Testis (tissue), 3 donors: ENCODE results near the gene VPREB1. TPM values are rescaled to one million over a fixed set of nuclear protein-coding genes. Genes with fewer than 3 reads are reported as not detected.

ENCODE experiments used
- DNase-seq: peaks from one replicate; pipeline ENCODE4 v3.0.0-alpha.2; 2019
- H3K27ac ChIP-seq, 2 donors: fragments of 200-600 bp; sonication (generic); one replicate each; pipeline ENCODE4 v1.5.1; 2019
- H3K27me3 ChIP-seq: fragments of 200-600 bp; sonication (generic); one replicate; pipeline ENCODE4 v1.5.1; 2019
- H3K36me3 ChIP-seq: fragments of 200-600 bp; sonication (generic); one replicate; pipeline ENCODE4 v1.5.1; 2017; ENCODE audit warnings: low read depth; ENCODE audit errors: missing control alignments
- H3K4me1 ChIP-seq: fragments of 200-600 bp; sonication (generic); one replicate; pipeline ENCODE4 v1.5.1; 2019
- H3K4me3 ChIP-seq, 2 donors: fragments of 200-600 bp; sonication (generic); one replicate each; pipeline ENCODE4 v1.5.1; 2017 to 2019
- H3K9me3 ChIP-seq: fragments of 200-600 bp; sonication (generic); one replicate; pipeline ENCODE4 v1.5.1; 2017
- CTCF ChIP-seq, 3 experiments: fragments of 450-650 bp in 2 of 3; fragments of 200-600 bp in 1 of 3; sonication (generic) in 1 of 3; IDR thresholded peaks; one replicate each; pipeline ENCODE4 v1.5.1; 2016 to 2019; ENCODE audit warnings: antibody characterized with exemption in 3 of 3, mild to moderate bottlenecking in 2 of 3, moderate library complexity in 1 of 3
- POLR2A ChIP-seq: fragments of 450-650 bp; IDR thresholded peaks from one replicate; pipeline ENCODE4 v1.6.1; 2017; ENCODE audit warnings: antibody characterized with exemption, mild to moderate bottlenecking, moderate library complexity
- WGBS, 2 donors: methylation state at CpG; one replicate each; pipeline ENCODE4 v1.1.5; 2018; 5-methylcytosine and 5-hydroxymethylcytosine counted together
- intact Hi-C: fragments of 100-400 bp; cut with DNase I; formaldehyde crosslinking; loops from one replicate; pipeline ENCODE4 v1.15.1; 2023; ENCODE audit warnings: low total_unique reads
- polyA plus RNA-seq: library from polyadenylated mRNA; stranded (reverse); fragments of 350-450 nt; fragmentation: Illumina TruSeq; extraction: RNeasy Lipid Tissue Mini Kit (QIAGEN cat#74804); gene quantifications from one replicate; pipeline ENCODE4 v1.2.3, GENCODE V29; 2014; ENCODE audit warnings: low read depth, low replicate concordance; ENCODE audit not compliant: insufficient read depth
- total RNA-seq, 2 donors: library from RNA; depleted of rRNA; stranded (reverse); fragments of >200 nt; gene quantifications; one replicate each; pipeline ENCODE4 v1.2.3, GENCODE V29; 2016

The VPREB1 gene
- total and polyA plus RNA-seq, 3 donors from 2014 or later: not detected

- Histone ChIP-seq H3K27ac (no peak overlapping the region), H3K9me3 (no peaks in the 10 kb centered on the region), H3K4me3 (no peak overlapping the region), H3K4me1 (no peaks in the 10 kb centered on the region), H3K27me3 (no peaks in the 10 kb centered on the region), H3K36me3 (no peaks in the 10 kb centered on the region)
- DNase-seq: no peak
- TF ChIP-seq POLR2A (no peak), CTCF (IDR thresholded peaks at IDR 0.05) (no peak)
- intact Hi-C loops: no loop called here
- WGBS, 2 donors: 76 to 78% methylated on average over 5 of the region's 5 CpGs
Measured at GRCh38 chr22:22196833-22197477, 47.6 kb upstream of the VPREB1 start.

- WGBS, 2 donors: 76 to 88% methylated on average over 4 of the region's 4 CpGs
- H3K9me3 ChIP-seq: no peaks in the 10 kb centered on the region
- H3K4me3 ChIP-seq: no peak overlapping the region
- H3K27me3 ChIP-seq: no peaks in the 10 kb centered on the region
- intact Hi-C loops: no loop called here
- no peaks in the 10 kb centered on the region for H3K4me1 ChIP-seq
- no peaks in the 10 kb centered on the region for H3K36me3 ChIP-seq
- TF ChIP-seq CTCF (IDR thresholded peaks at IDR 0.05) (no peak), POLR2A (no peak)
- DNase-seq: no peak
- H3K27ac ChIP-seq: no peak overlapping the region
Measured at GRCh38 chr22:22197993-22198402, 46.6 kb upstream of the VPREB1 start.

GRCh38 chr22:22198751-22199150 is 45.8 kb upstream of the VPREB1 start:
- DNase-seq: no peak
- H3K9me3 ChIP-seq: no peaks in the 10 kb centered on the region
- no peaks in the 10 kb centered on the region for H3K4me1 ChIP-seq
- 77 to 89% methylated on average over 3 to 4 of the region's 4 CpGs for WGBS, 2 donors
- intact Hi-C loops: no loop called here
- TF ChIP-seq CTCF (IDR thresholded peaks at IDR 0.05) (no peak), POLR2A (no peak)
- no peaks in the 10 kb centered on the region for H3K27me3 ChIP-seq
- H3K27ac ChIP-seq: no peak overlapping the region
- H3K4me3 ChIP-seq: no peak overlapping the region
- H3K36me3 ChIP-seq: no peaks in the 10 kb centered on the region

- intact Hi-C loops: no loop called here
- DNase-seq: no peak
- Histone ChIP-seq H3K4me1 (no peaks in the 10 kb centered on the region), H3K27ac (no peak overlapping the region), H3K27me3 (no peaks in the 10 kb centered on the region), H3K36me3 (no peaks in the 10 kb centered on the region), H3K4me3 (no peak overlapping the region), H3K9me3 (no peaks in the 10 kb centered on the region)
- TF ChIP-seq CTCF (IDR thresholded peaks at IDR 0.05): no peak
- TF ChIP-seq POLR2A: no peak
- WGBS, 2 donors: 71 to 92% methylated on average over 1 to 2 of the region's 2 CpGs
Measured at GRCh38 chr22:22199634-22200033, 45.0 kb upstream of the VPREB1 start.

- Histone ChIP-seq H3K4me3 (no peak overlapping the region), H3K27ac (no peak overlapping the region), H3K4me1 (no peaks in the 10 kb centered on the region), H3K36me3 (no peaks in the 10 kb centered on the region), H3K27me3 (no peaks in the 10 kb centered on the region), H3K9me3 (no peaks in the 10 kb centered on the region)
- no peak for TF ChIP-seq POLR2A
- TF ChIP-seq CTCF (IDR thresholded peaks at IDR 0.05): no peak
- intact Hi-C loops: no loop called here
- no peak for DNase-seq
- WGBS, 2 donors: 45 to 51% methylated on average over 4 of the region's 4 CpGs
Measured at GRCh38 chr22:22200569-22201184, 43.9 kb upstream of the VPREB1 start.
